Right renal cortex interstitium (tissue), 3 donors: ENCODE measurements around the gene WASHC3. TPM values are rescaled to one million over a fixed set of nuclear protein-coding genes. Genes with fewer than 3 reads are reported as not detected.
"Not testable (repeated sequence)": the region's sequence is repeated elsewhere in the genome, so short reads cannot be mapped to it uniquely, and the experiment has no call there.

Experiments
- DNase-seq, 3 donors: peaks; one replicate each; pipeline ENCODE4 v3.0.0-alpha.2; 2013; ENCODE audit warnings: low read depth in 3 of 3, low spot score in 2 of 3
- polyA plus RNA-seq, 3 donors: library from polyadenylated mRNA; unstranded; fragments of 120-200 nt; gene quantifications; one replicate each; pipeline ENCODE4 v1.2.1, GENCODE V29; 2013; ENCODE audit not compliant: insufficient read length in 3 of 3

WASHC3 gene
- polyA plus RNA-seq, 3 donors, result 61.9 to 66.6 (median 64.6) TPM

GRCh38 chr12:102051431-102051965, 10.3 kb downstream of the WASHC3 start:
- no peak for DNase-seq

GRCh38 chr12:102050660-102051430, 10.9 kb downstream of the WASHC3 start:
- no peak for DNase-seq

GRCh38 chr12:102043928-102044327, 17.9 kb downstream of the WASHC3 start:
- DNase-seq, result no peak

- DNase-seq, result no peak
Observed at GRCh38 chr12:102033991-102034745, 27.6 kb downstream of the WASHC3 start.

GRCh38 chr12:102031852-102032251, 29.9 kb downstream of the WASHC3 start:
- DNase-seq, result no peak

- DNase-seq, result no peak
Observed at GRCh38 chr12:102029141-102029540, 32.6 kb downstream of the WASHC3 start.

GRCh38 chr12:102026728-102027127, 35.1 kb downstream of the WASHC3 start:
- no peak for DNase-seq

- no peak for DNase-seq
Observed at GRCh38 chr12:102024765-102025164, 37.0 kb downstream of the WASHC3 start.

GRCh38 chr12:102023343-102023930, 38.4 kb downstream of the WASHC3 start:
- no peak for DNase-seq

- no peak for DNase-seq
Observed at GRCh38 chr12:102022286-102022685, 39.5 kb downstream of the WASHC3 start.

GRCh38 chr12:102021540-102022246, 40.1 kb downstream of the WASHC3 start:
- no peak for DNase-seq

- DNase-seq, result not testable (repeated sequence)
Observed at GRCh38 chr12:102018607-102019006, 43.2 kb downstream of the WASHC3 start.

- DNase-seq, result no peak
Observed at GRCh38 chr12:102016472-102016871, 45.3 kb downstream of the WASHC3 start.

GRCh38 chr12:102010265-102010994, 51.4 kb downstream of the WASHC3 start:
- no peak for DNase-seq

GRCh38 chr12:102009796-102010195, 52.0 kb downstream of the WASHC3 start:
- no peak for DNase-seq

GRCh38 chr12:102008615-102009126, 53.1 kb downstream of the WASHC3 start:
- DNase-seq, result no peak

- no peak for DNase-seq
Observed at GRCh38 chr12:102005256-102005655, 56.5 kb downstream of the WASHC3 start.

- no peak for DNase-seq
Observed at GRCh38 chr12:101997102-101997501, 64.7 kb downstream of the WASHC3 start.

GRCh38 chr12:101995684-101996083, 66.1 kb downstream of the WASHC3 start:
- DNase-seq, result no peak

- DNase-seq, result no peak
Observed at GRCh38 chr12:101992091-101992490, 69.7 kb downstream of the WASHC3 start.
